HG03095 (cell line): ENCODE measurements around the gene LRRC4.

ENCODE experiments used
- ATAC-seq: cut with Tn5 transposase; IDR thresholded peaks from one replicate; pipeline ENCODE4 v1.9.1; 2021; ENCODE audit warnings: moderate library complexity; ENCODE audit not compliant: unreplicated experiment

Gene LRRC4

GRCh38 chr7:128059143-128059988 lies 28.1 kb upstream of the LRRC4 start:
- ATAC-seq, result no peak

- ATAC-seq, result no peak
Measured at GRCh38 chr7:128057909-128058308, 26.7 kb upstream of the LRRC4 start.

GRCh38 chr7:128056901-128057300 lies 25.7 kb upstream of the LRRC4 start:
- ATAC-seq, result no peak

GRCh38 chr7:128055637-128056036 lies 24.4 kb upstream of the LRRC4 start:
- no peak for ATAC-seq

GRCh38 chr7:128054511-128054910 lies 23.3 kb upstream of the LRRC4 start:
- no peak for ATAC-seq

- no peak for ATAC-seq
Measured at GRCh38 chr7:128053991-128054390, 22.8 kb upstream of the LRRC4 start.

- ATAC-seq, result no peak
Measured at GRCh38 chr7:128053023-128053422, 21.8 kb upstream of the LRRC4 start.

GRCh38 chr7:128052404-128052803 lies 21.2 kb upstream of the LRRC4 start:
- no peak for ATAC-seq

GRCh38 chr7:128045766-128046165 lies 14.5 kb upstream of the LRRC4 start:
- ATAC-seq, result no peak

GRCh38 chr7:128045158-128045557 lies 13.9 kb upstream of the LRRC4 start:
- ATAC-seq, result no peak

GRCh38 chr7:128044064-128044463 lies 12.8 kb upstream of the LRRC4 start:
- ATAC-seq, result no peak

- ATAC-seq, result no peak
Measured at GRCh38 chr7:128042012-128042411, 10.8 kb upstream of the LRRC4 start.

- no peak for ATAC-seq
Measured at GRCh38 chr7:128041203-128041602, 10.0 kb upstream of the LRRC4 start.

GRCh38 chr7:128040205-128040604 lies 9.0 kb upstream of the LRRC4 start:
- no peak for ATAC-seq

- ATAC-seq, result no peak
Measured at GRCh38 chr7:128039544-128039953, 8.3 kb upstream of the LRRC4 start.

- ATAC-seq, result no peak
Measured at GRCh38 chr7:128037880-128038619, 6.8 kb upstream of the LRRC4 start.

- no peak for ATAC-seq
Measured at GRCh38 chr7:128037081-128037480, 5.8 kb upstream of the LRRC4 start.

- ATAC-seq, result peak; percentile 61
Measured at GRCh38 chr7:128036226-128036940, 5.1 kb upstream of the LRRC4 start.

- no peak for ATAC-seq
Measured at GRCh38 chr7:128035712-128036111, 4.5 kb upstream of the LRRC4 start.

GRCh38 chr7:128034825-128035224 lies 3.6 kb upstream of the LRRC4 start:
- no peak for ATAC-seq

GRCh38 chr7:128033246-128033645 lies 2.0 kb upstream of the LRRC4 start:
- no peak for ATAC-seq
